ENCODE results near the gene PSMC5. TPM values are rescaled to one million over a fixed set of nuclear protein-coding genes. Genes with fewer than 3 reads are reported as not detected.

PSMC5 gene
- polyA plus RNA-seq, 1 donor (not counting 4 experiments of a cell fraction or from before 2014, with no cell fraction given) = 141 TPM

- H3K79me2 ChIP-seq (ENCODE audit: control insufficient read depth, insufficient read depth, low read length) = no peaks in the 10 kb centered on the region
These were observed 17.3 kb upstream of the PSMC5 start for GRCh38 chr17:63809970-63810369.

GRCh38 chr17:63816123-63816522 is 11.1 kb upstream of the PSMC5 start:
- Histone ChIP-seq H3K9me1 (ENCODE audit: control insufficient read depth, extremely low read depth, insufficient read depth, low read length) (no peaks in the 10 kb centered on the region), H3K9ac (ENCODE audit: control insufficient read depth, extremely low read depth, insufficient read depth, low read length) (no peak overlapping the region), H3K4me1 (ENCODE audit: control insufficient read depth, extremely low read depth, insufficient read depth, low read length) (no peaks in the 10 kb centered on the region), H3K27me3 (ENCODE audit: control insufficient read depth, extremely low read depth, insufficient read depth, low read length) (no peaks in the 10 kb centered on the region), H3K36me3 (ENCODE audit: control insufficient read depth in 2 of 2, extremely low read depth in 1 of 2, insufficient read depth in 2 of 2, low read length in 2 of 2) (peaks cover 60 to 64% of the 10 kb centered on the region in 2 experiments), H3K4me3 (ENCODE audit: control insufficient read depth in 2 of 3, extremely low read depth in 1 of 3, insufficient read depth in 2 of 3, low read depth in 1 of 3, low read length in 3 of 3) (no peak overlapping the region), H3K4me2 (ENCODE audit: control insufficient read depth, extremely low read depth, insufficient read depth, low read depth, low read length) (no peak overlapping the region), H4K20me1 (ENCODE audit: control insufficient read depth, extremely low read depth, insufficient read depth, low read length) (peaks cover 4% of the 10 kb centered on the region), H3K9me3 (ENCODE audit: control insufficient read depth, low read depth, low read length) (no peaks in the 10 kb centered on the region), H3K79me2 (ENCODE audit: control insufficient read depth, insufficient read depth, low read length) (peaks cover 2% of the 10 kb centered on the region), H2AFZ (ENCODE audit: control insufficient read depth, low read length) (no peak overlapping the region), H3K27ac (ENCODE audit: control insufficient read depth, insufficient read depth, low read length) (no peak overlapping the region)
- no peak for DNase-seq (ENCODE audit: low read depth, low spot score)
- dilution Hi-C loops (cut with MboI; ENCODE audit: extremely low pct_ligation_motif_present, low sequenced_read_pairs) = loop anchor here (5.0 kb wide), 1 partner anchor 34 kb away; no protein-coding TSS in a partner anchor
- no peak for FAIRE-seq
- no peak for TF ChIP-seq CTCF (optimal IDR thresholded peaks at IDR 0.05 in 1 of 3, IDR thresholded peaks at IDR 0.05 in 1 of 3, conservative IDR thresholded peaks at IDR 0.05 in 1 of 3; ENCODE audit: extremely low read depth in 1 of 3, insufficient read depth in 2 of 3, low read length in 3 of 3)

More at GRCh38 chr17:63809970-63810369, 17.3 kb upstream of the PSMC5 start:
- H3K9me3 ChIP-seq (ENCODE audit: control insufficient read depth, low read depth, low read length) = no peaks in the 10 kb centered on the region
- no peaks in the 10 kb centered on the region for H4K20me1 ChIP-seq (ENCODE audit: control insufficient read depth, extremely low read depth, insufficient read depth, low read length)
- H3K36me3 ChIP-seq (ENCODE audit: control insufficient read depth in 2 of 2, extremely low read depth in 1 of 2, insufficient read depth in 2 of 2, low read length in 2 of 2) = peaks cover 40 to 43% of the 10 kb centered on the region in 2 experiments
- H2AFZ ChIP-seq (ENCODE audit: control insufficient read depth, low read length) = no peak overlapping the region
- dilution Hi-C loops (cut with MboI; ENCODE audit: extremely low pct_ligation_motif_present, low sequenced_read_pairs) = no loop called here
- DNase-seq (ENCODE audit: low read depth, low spot score) (no peak), FAIRE-seq (no peak)
- H3K4me2 ChIP-seq (ENCODE audit: control insufficient read depth, extremely low read depth, insufficient read depth, low read depth, low read length) = no peak overlapping the region
- no peaks in the 10 kb centered on the region for H3K4me1 ChIP-seq (ENCODE audit: control insufficient read depth, extremely low read depth, insufficient read depth, low read length)
- H3K9ac ChIP-seq (ENCODE audit: control insufficient read depth, extremely low read depth, insufficient read depth, low read length) = no peak overlapping the region
- H3K27me3 ChIP-seq (ENCODE audit: control insufficient read depth, extremely low read depth, insufficient read depth, low read length) = no peaks in the 10 kb centered on the region
- H3K27ac ChIP-seq (ENCODE audit: control insufficient read depth, insufficient read depth, low read length) = no peak overlapping the region
- no peak overlapping the region for H3K4me3 ChIP-seq (ENCODE audit: control insufficient read depth in 2 of 3, extremely low read depth in 1 of 3, insufficient read depth in 2 of 3, low read depth in 1 of 3, low read length in 3 of 3)
- TF ChIP-seq CTCF (optimal IDR thresholded peaks at IDR 0.05 in 1 of 3, IDR thresholded peaks at IDR 0.05 in 1 of 3, conservative IDR thresholded peaks at IDR 0.05 in 1 of 3; ENCODE audit: extremely low read depth in 1 of 3, insufficient read depth in 2 of 3, low read length in 3 of 3) (no peak), EZH2 (IDR thresholded peaks at IDR 0.05; ENCODE audit: low read length) (no peak)
- H3K9me1 ChIP-seq (ENCODE audit: control insufficient read depth, extremely low read depth, insufficient read depth, low read length) = no peaks in the 10 kb centered on the region

Data from keratinocyte (primary cell).